K562 (cell line): ENCODE measurements around the gene ADAM30. TPM values are rescaled to one million over a fixed set of nuclear protein-coding genes. Genes with fewer than 3 reads are reported as not detected.
A peak's percentile ranks its signal among the peaks of the same experiment; 100 is the strongest.

ENCODE experiments used
- ASH1L ChIP-seq: fragments of 450-650 bp; IDR thresholded peaks from 2 replicates; pipeline ENCODE4 v1.6.1; 2018; ENCODE audit warnings: borderline replicate concordance, mild to moderate bottlenecking, low read depth; ENCODE audit not compliant: partially characterized antibody
- BRD9 ChIP-seq: fragments of 450-650 bp; IDR thresholded peaks from 2 replicates; pipeline ENCODE4 v1.6.1; 2018; ENCODE audit warnings: low read depth; ENCODE audit not compliant: partially characterized antibody
- CHD4 ChIP-seq: fragments of 200-600 bp; sonication (generic); IDR thresholded peaks from 3 replicates; pipeline ENCODE4 v1.6.1; 2012; ENCODE audit warnings: low read depth, mild to moderate bottlenecking, mixed read lengths, low read length, inconsistent platforms; ENCODE audit not compliant: insufficient read depth, insufficient replicate concordance, poor library complexity, severe bottlenecking
- E2F8 ChIP-seq: fragments of 450-650 bp; IDR thresholded peaks from 2 replicates; pipeline ENCODE4 v1.7.1; 2018; ENCODE audit warnings: mild to moderate bottlenecking, low read depth; ENCODE audit not compliant: partially characterized antibody
- FOS ChIP-seq: IDR thresholded peaks from 3 replicates; pipeline ENCODE4 v1.6.1; 2011; ENCODE audit not compliant: insufficient read length; ENCODE audit errors: extremely low read depth
- FOXA3 ChIP-seq, 2 experiments: fragments of 450-650 bp in 1 of 2; sonication (generic) in 1 of 2; formaldehyde crosslinking; IDR thresholded peaks in 1 of 2; conservative IDR thresholded peaks in 1 of 2; 2 replicates each; pipeline versions ENCODE4 v1.4.0 to v1.8.0; 2020 to 2022; ENCODE audit warnings: mild to moderate bottlenecking in 2 of 2, missing genetic modification reagents in 1 of 2
- HMG20B ChIP-seq: fragments of 250-450 bp; sonication (Bioruptor Pico); IDR thresholded peaks from 2 replicates; pipeline ENCODE4 v1.5.0; 2021; ENCODE audit warnings: mild to moderate bottlenecking
- KAT7 ChIP-seq: sonication (generic); formaldehyde crosslinking; IDR thresholded peaks from 2 replicates; pipeline ENCODE4 v1.8.0; 2022; ENCODE audit warnings: missing genetic modification reagents, mild to moderate bottlenecking, borderline replicate concordance
- MAFF ChIP-seq: IDR thresholded peaks from 2 replicates; pipeline ENCODE4 v1.6.1; 2012; ENCODE audit warnings: low read length, improper control_type of control experiment
- MBD1 ChIP-seq: fragments of 250-450 bp; sonication (Bioruptor Pico); IDR thresholded peaks from 2 replicates; pipeline ENCODE4 v1.8.0; 2022; ENCODE audit warnings: inconsistent platforms
- MCM7 ChIP-seq, 2 experiments: fragments of 450-650 bp; IDR thresholded peaks; 2 replicates each; pipeline ENCODE4 v1.6.1; 2016 to 2018
- NFXL1 ChIP-seq: fragments of 450-650 bp; formaldehyde crosslinking; IDR thresholded peaks from 2 replicates; pipeline ENCODE4 v1.4.0; 2021; ENCODE audit warnings: mild to moderate bottlenecking
- NONO ChIP-seq, 2 experiments: fragments of 200-400 bp in 1 of 2; fragments of 450-650 bp in 1 of 2; formaldehyde crosslinking in 1 of 2; IDR thresholded peaks; 2 replicates each; pipeline ENCODE4 v1.6.1; 2017; ENCODE audit warnings: low read depth in 2 of 2, mild to moderate bottlenecking in 2 of 2, moderate library complexity in 2 of 2, low read length in 1 of 2
- SIN3A ChIP-seq, 2 experiments: fragments of 150-350 bp in 1 of 2; IDR thresholded peaks; 2 replicates each; pipeline ENCODE4 v1.6.1; 2011 to 2016; ENCODE audit warnings: borderline replicate concordance in 2 of 2, low read depth in 2 of 2, low read length in 2 of 2, mild to moderate bottlenecking in 2 of 2, moderate library complexity in 2 of 2; ENCODE audit not compliant: control insufficient read depth in 1 of 2
- SNRNP70 ChIP-seq: fragments of 200-400 bp; formaldehyde crosslinking; optimal IDR thresholded peaks from 2 replicates; pipeline ENCODE3; 2017; ENCODE audit warnings: low read depth, low read length
- SP2 ChIP-seq: IDR thresholded peaks from 2 replicates; pipeline ENCODE4 v1.6.1; 2011; ENCODE audit warnings: mild to moderate bottlenecking, low read depth, low read length, moderate library complexity; ENCODE audit not compliant: poor library complexity, severe bottlenecking; ENCODE audit errors: extremely low read depth
- TBP ChIP-seq: optimal IDR thresholded peaks from 2 replicates; pipeline ENCODE3; 2011; ENCODE audit warnings: low read depth, low read length, improper control_type of control experiment
- ZFP1 ChIP-seq: fragments of 450-650 bp; formaldehyde crosslinking; IDR thresholded peaks from 2 replicates; pipeline ENCODE4 v1.4.0; 2020; ENCODE audit warnings: mild to moderate bottlenecking, mixed read lengths
- ZNF280A ChIP-seq: fragments of 450-650 bp; IDR thresholded peaks from 2 replicates; pipeline ENCODE4 v1.6.1; 2018; ENCODE audit warnings: mild to moderate bottlenecking, low read depth; ENCODE audit not compliant: partially characterized antibody
- ZNF445 ChIP-seq: fragments of 250-450 bp; sonication (Bioruptor Pico); IDR thresholded peaks from 2 replicates; pipeline ENCODE4 v1.4.0; 2020; ENCODE audit warnings: low read depth, mild to moderate bottlenecking, moderate library complexity
- ZNF561 ChIP-seq: fragments of 450-650 bp; formaldehyde crosslinking; conservative IDR thresholded peaks from 2 replicates; pipeline ENCODE4 v1.4.0; 2020; ENCODE audit warnings: mild to moderate bottlenecking, moderate library complexity
- ZNF584 ChIP-seq: fragments of 200-800 bp; sonication (Bioruptor generic); IDR thresholded peaks from 2 replicates; pipeline ENCODE4 v1.6.1; 2016; ENCODE audit warnings: low read depth, mild to moderate bottlenecking, missing genetic modification characterization, missing compliant biosample characterization
- ZNF766 ChIP-seq: fragments of 200-800 bp; sonication (Bioruptor generic); conservative IDR thresholded peaks from 2 replicates; pipeline ENCODE4 v1.6.1; 2016; ENCODE audit warnings: missing genetic modification characterization, missing compliant biosample characterization
- ZSCAN32 ChIP-seq: fragments of 450-650 bp; formaldehyde crosslinking; IDR thresholded peaks from 2 replicates; pipeline ENCODE4 v1.4.0; 2020; ENCODE audit warnings: mild to moderate bottlenecking, moderate library complexity
- polyA plus RNA-seq, 8 experiments: library from polyadenylated mRNA; depleted of rRNA in 4 of 8; stranded (reverse) in 5 of 8; unstranded in 3 of 8; fragments of >200 nt; fragmentation: Nextera tagmentation in 2 of 8; fragmentation: Illumina TruSeq in 1 of 8; extraction: Ambion mirVana in 2 of 8; extraction: Trizol in 1 of 8; gene quantifications; 2 replicates each; pipeline versions ENCODE4 v1.2.1 to v1.2.3, GENCODE V29; 2011 to 2014; ENCODE audit warnings: inconsistent platforms in 1 of 8, missing spikeins in 1 of 8
- total RNA-seq, 7 experiments: library from RNA; depleted of rRNA in 6 of 7; stranded (reverse); fragments of >200 nt in 6 of 7; fragmentation: Illumina TruSeq in 2 of 7; extraction: Trizol in 2 of 7; gene quantifications; 2 replicates each; pipeline versions ENCODE4 v1.2.1 to v1.2.3, GENCODE V29; 2011 to 2021; ENCODE audit warnings: low replicate concordance in 1 of 7

ADAM30 gene
- total and polyA plus RNA-seq, 9 of the 15 experiments (the other 6 are each of a cell fraction or from before 2014, with no cell fraction given): not detected

- no peak for TF ChIP-seq ZNF584
- TF ChIP-seq FOS: peak; percentile 34
- no peak for TF ChIP-seq ZNF445
- no peak for TF ChIP-seq NONO (IDR thresholded peaks at IDR 0.05; ENCODE audit: low read depth in 2 of 2, low read length in 1 of 2)
- TF ChIP-seq E2F8: no peak
- TF ChIP-seq MBD1 (CRISPR knock-in tag): no peak
- TF ChIP-seq FOXA3 (CRISPR knock-in tag; conservative IDR thresholded peaks at IDR 0.05 in 1 of 2, IDR thresholded peaks at IDR 0.05 in 1 of 2): no peak; a peak in 1 of 4 replicates
- no peak for TF ChIP-seq MCM7 (IDR thresholded peaks at IDR 0.05)
- TF ChIP-seq BRD9: peak; percentile 44
- TF ChIP-seq HMG20B: no peak
- no peak for TF ChIP-seq NFXL1
- peak; percentile 81 for TF ChIP-seq ZNF766 (CRISPR knock-in tag)
- TF ChIP-seq SNRNP70: no peak
- TF ChIP-seq CHD4: no peak
- no peak for TF ChIP-seq KAT7 (CRISPR knock-in tag)
- TF ChIP-seq MAFF: peak; percentile 76; the same call in 1 of the 2 replicates
- TF ChIP-seq ZNF561 (CRISPR knock-in tag): no peak
- no peak for TF ChIP-seq TBP
- TF ChIP-seq SIN3A (IDR thresholded peaks at IDR 0.05; ENCODE audit: borderline replicate concordance in 2 of 2, control insufficient read depth in 1 of 2, low read depth in 2 of 2, low read length in 2 of 2): no peak
- no peak for TF ChIP-seq SP2
- TF ChIP-seq ZNF280A: no peak
- no peak for TF ChIP-seq ASH1L
- no peak for TF ChIP-seq ZSCAN32
- TF ChIP-seq ZFP1 (CRISPR knock-in tag): no peak
These were observed 36.7 kb downstream of the ADAM30 start (continued) for GRCh38 chr1:119859647-119860046.
